Measurements from ENCODE around the gene GPN2.

The GPN2 gene

GRCh38 chr1:26864610-26865480 lies 25.2 kb downstream of the GPN2 start:
- no peak for TF ChIP-seq CTCF (IDR thresholded peaks at IDR 0.05; ENCODE audit: insufficient read depth, low read depth, low read length, missing control alignments)
- DNase-seq (ENCODE audit: low read depth): peak; percentile 99
- peak overlapping the region; percentile 59 for H3K4me3 ChIP-seq (ENCODE audit: low read depth, low read length)

DNA sequence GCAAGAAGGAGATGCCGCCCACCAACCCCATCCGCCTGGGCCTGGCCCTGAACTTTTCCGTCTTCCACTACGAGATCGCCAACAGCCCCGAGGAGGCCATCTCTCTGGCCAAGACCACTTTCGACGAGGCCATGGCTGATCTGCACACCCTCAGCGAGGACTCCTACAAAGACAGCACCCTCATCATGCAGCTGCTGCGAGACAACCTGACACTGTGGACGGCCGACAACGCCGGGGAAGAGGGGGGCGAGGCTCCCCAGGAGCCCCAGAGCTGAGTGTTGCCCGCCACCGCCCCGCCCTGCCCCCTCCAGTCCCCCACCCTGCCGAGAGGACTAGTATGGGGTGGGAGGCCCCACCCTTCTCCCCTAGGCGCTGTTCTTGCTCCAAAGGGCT lies 26.4 kb downstream of the GPN2 start:
- TF ChIP-seq CTCF (IDR thresholded peaks at IDR 0.05; ENCODE audit: insufficient read depth, low read depth, low read length, missing control alignments): no peak
- no peak for DNase-seq (ENCODE audit: low read depth)
- peak overlapping the region; percentile 59 for H3K4me3 ChIP-seq (ENCODE audit: low read depth, low read length)

DNA sequence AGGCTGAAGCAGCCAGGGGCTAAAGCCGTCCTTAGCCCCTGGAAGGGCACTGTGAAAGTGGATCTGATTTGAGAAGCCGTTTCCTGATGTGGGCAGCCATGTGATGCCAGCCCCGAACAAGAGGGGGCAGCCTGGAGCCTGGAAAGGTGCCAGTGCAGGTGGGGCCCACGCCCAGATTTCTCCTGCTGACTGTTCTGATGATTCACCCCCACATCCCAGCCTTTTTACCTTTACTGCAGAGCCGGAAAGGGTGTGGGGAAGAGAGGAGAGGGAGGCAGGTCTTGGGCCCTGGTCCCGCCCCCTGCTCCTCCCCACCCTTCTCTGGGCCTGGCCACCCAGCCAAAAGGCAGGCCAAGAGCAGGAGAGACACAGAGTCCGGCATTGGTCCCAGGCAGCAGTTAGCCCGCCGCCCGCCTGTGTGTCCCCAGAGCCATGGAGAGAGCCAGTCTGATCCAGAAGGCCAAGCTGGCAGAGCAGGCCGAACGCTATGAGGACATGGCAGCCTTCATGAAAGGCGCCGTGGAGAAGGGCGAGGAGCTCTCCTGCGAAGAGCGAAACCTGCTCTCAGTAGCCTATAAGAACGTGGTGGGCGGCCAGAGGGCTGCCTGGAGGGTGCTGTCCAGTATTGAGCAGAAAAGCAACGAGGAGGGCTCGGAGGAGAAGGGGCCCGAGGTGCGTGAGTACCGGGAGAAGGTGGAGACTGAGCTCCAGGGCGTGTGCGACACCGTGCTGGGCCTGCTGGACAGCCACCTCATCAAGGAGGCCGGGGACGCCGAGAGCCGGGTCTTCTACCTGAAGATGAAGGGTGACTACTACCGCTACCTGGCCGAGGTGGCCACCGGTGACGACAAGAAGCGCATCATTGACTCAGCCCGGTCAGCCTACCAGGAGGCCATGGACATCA lies 27.1 kb downstream of the GPN2 start, which contains the start of gene SFN:
Gene SFN (plus strand): TSS at position 369 of the 904 bp plus-strand sequence. CDS start 64 bp downstream, at position 433.
- peak; percentile 64 for TF ChIP-seq CTCF (IDR thresholded peaks at IDR 0.05; ENCODE audit: insufficient read depth, low read depth, low read length, missing control alignments)
- peak; percentile 71 for DNase-seq (ENCODE audit: low read depth)
- peak within 1 kb of the TSS; percentile 59 for H3K4me3 ChIP-seq (ENCODE audit: low read depth, low read length)

DNA sequence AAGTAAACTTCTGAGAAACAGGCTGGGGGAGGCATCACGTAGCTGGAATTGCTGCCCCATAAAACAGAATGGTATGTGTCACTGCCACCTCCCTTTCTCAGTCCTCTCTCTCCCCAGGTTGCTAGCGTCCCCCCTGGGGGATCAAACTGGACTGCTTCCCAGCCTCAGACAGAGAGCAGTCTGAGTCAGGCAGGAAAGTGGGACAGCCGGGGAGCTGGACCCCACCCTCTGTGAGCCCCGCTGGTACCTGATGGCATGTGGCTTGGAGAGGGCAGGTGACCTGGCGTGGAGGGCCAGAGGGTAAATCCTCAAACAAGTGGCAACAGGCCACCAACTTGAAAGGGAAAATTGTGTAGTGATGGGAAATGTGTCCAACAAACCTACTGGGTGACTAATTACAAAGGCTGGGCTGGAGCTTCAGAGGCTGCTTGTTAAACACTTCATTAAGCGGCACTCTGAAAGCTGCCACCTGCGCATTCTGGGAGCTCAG lies 28.1 kb downstream of the GPN2 start:
- no peak for TF ChIP-seq CTCF (IDR thresholded peaks at IDR 0.05; ENCODE audit: insufficient read depth, low read depth, low read length, missing control alignments)
- no peak overlapping the region for H3K4me3 ChIP-seq (ENCODE audit: low read depth, low read length)
- DNase-seq (ENCODE audit: low read depth): no peak

GRCh38 chr1:26861286-26861701 lies 28.8 kb downstream of the GPN2 start:
- H3K4me3 ChIP-seq (ENCODE audit: low read depth, low read length): no peak overlapping the region
- DNase-seq (ENCODE audit: low read depth): no peak
- no peak for TF ChIP-seq CTCF (IDR thresholded peaks at IDR 0.05; ENCODE audit: insufficient read depth, low read depth, low read length, missing control alignments)

- no peak for DNase-seq (ENCODE audit: low read depth)
- no peak overlapping the region for H3K4me3 ChIP-seq (ENCODE audit: low read depth, low read length)
- TF ChIP-seq CTCF (IDR thresholded peaks at IDR 0.05; ENCODE audit: insufficient read depth, low read depth, low read length, missing control alignments): no peak
These were observed 31.0 kb downstream of the GPN2 start for GRCh38 chr1:26858891-26859640.
